Vagina (tissue), 2 donors: ENCODE data around the gene TTC33.
"Not testable (repeated sequence)": the region's sequence is repeated elsewhere in the genome, so short reads cannot be mapped to it uniquely, and the experiment has no call there.

ENCODE experiments used
- CTCF ChIP-seq, 3 experiments: fragments of 450-650 bp in 2 of 3; fragments of 200-600 bp in 1 of 3; sonication (generic) in 1 of 3; IDR thresholded peaks; one replicate each; pipeline ENCODE4 v1.5.1; 2017 to 2019; ENCODE audit warnings: antibody characterized with exemption in 3 of 3, mild to moderate bottlenecking in 2 of 3, moderate library complexity in 2 of 3
- POLR2A ChIP-seq, 2 donors: fragments of 450-650 bp; IDR thresholded peaks; one replicate each; pipeline ENCODE4 v1.6.1; 2017; ENCODE audit warnings: antibody characterized with exemption in 2 of 2, mild to moderate bottlenecking in 2 of 2, moderate library complexity in 2 of 2

- not testable (repeated sequence) for TF ChIP-seq CTCF, POLR2A (IDR thresholded peaks at IDR 0.05)
These were observed 33.2 kb upstream of the TTC33 start for GRCh38 chr5:40788941-40789340.
